HepG2 (cell line): ENCODE measurements around the gene GPX2. TPM values are rescaled to one million over a fixed set of nuclear protein-coding genes. Genes with fewer than 3 reads are reported as not detected.
A peak's percentile ranks its signal among the peaks of the same experiment; 100 is the strongest.

ENCODE experiments used
- CERS6 ChIP-seq: sonication (generic); formaldehyde crosslinking; IDR thresholded peaks from 2 replicates; pipeline ENCODE4 v1.5.0; 2020; ENCODE audit warnings: missing genetic modification reagents
- FIP1L1 ChIP-seq: fragments of 200-400 bp; formaldehyde crosslinking; IDR thresholded peaks from 2 replicates; pipeline ENCODE4 v1.6.1; 2018; ENCODE audit warnings: low read depth, mild to moderate bottlenecking, low read length, moderate library complexity, borderline replicate concordance; ENCODE audit not compliant: insufficient read depth
- GTF2F1 ChIP-seq: fragments of 150-350 bp; IDR thresholded peaks from 2 replicates; pipeline ENCODE4 v1.6.1; 2014; ENCODE audit warnings: low read length
- HOXD1 ChIP-seq: sonication (generic); formaldehyde crosslinking; IDR thresholded peaks from 2 replicates; pipeline ENCODE4 v1.5.0; 2020; ENCODE audit warnings: missing genetic modification reagents
- IRF2 ChIP-seq: IDR thresholded peaks from 2 replicates; pipeline ENCODE4 v1.6.1; 2018; ENCODE audit warnings: missing genetic modification reagents, missing compliant biosample characterization
- MIER2 ChIP-seq: IDR thresholded peaks from 2 replicates; pipeline ENCODE4 v1.6.1; 2016; ENCODE audit warnings: missing biosample characterization, missing genetic modification reagents
- MXD3 ChIP-seq: IDR thresholded peaks from 2 replicates; pipeline ENCODE4 v1.6.1; 2016; ENCODE audit warnings: mild to moderate bottlenecking, missing biosample characterization, missing genetic modification reagents
- NONO ChIP-seq, 2 experiments: fragments of 450-650 bp in 1 of 2; sonication (generic) in 1 of 2; formaldehyde crosslinking in 1 of 2; IDR thresholded peaks in 1 of 2; conservative IDR thresholded peaks in 1 of 2; 2 replicates each; pipeline versions ENCODE4 v1.6.1 to v1.8.0; 2017 to 2022; ENCODE audit warnings: mild to moderate bottlenecking in 1 of 2, missing genetic modification reagents in 1 of 2, moderate library complexity in 1 of 2
- NR2F2 ChIP-seq: IDR thresholded peaks from 2 replicates; pipeline ENCODE4 v1.6.1; 2012; ENCODE audit warnings: low read depth, inconsistent platforms, borderline replicate concordance
- POLR2G ChIP-seq: fragments of 200-400 bp; formaldehyde crosslinking; IDR thresholded peaks from 2 replicates; pipeline ENCODE4 v1.6.1; 2018; ENCODE audit warnings: mild to moderate bottlenecking, low read depth, low read length, moderate library complexity
- SMARCC2 ChIP-seq: fragments of 450-650 bp; IDR thresholded peaks from 2 replicates; pipeline ENCODE4 v1.6.1; 2017; ENCODE audit warnings: antibody characterized with exemption, mild to moderate bottlenecking
- SRSF1 ChIP-seq: fragments of 200-400 bp; formaldehyde crosslinking; optimal IDR thresholded peaks from 2 replicates; pipeline ENCODE3; 2017; ENCODE audit warnings: mild to moderate bottlenecking, low read depth, low read length, moderate library complexity
- TEAD2 ChIP-seq: sonication (generic); formaldehyde crosslinking; IDR thresholded peaks from 2 replicates; pipeline ENCODE4 v1.9.0; 2021; ENCODE audit warnings: missing genetic modification reagents
- TFAP4 ChIP-seq: sonication (generic); IDR thresholded peaks from 2 replicates; pipeline ENCODE4 v1.6.1; 2016; ENCODE audit warnings: low read depth, borderline replicate concordance
- THAP8 ChIP-seq: sonication (generic); formaldehyde crosslinking; IDR thresholded peaks from 2 replicates; pipeline ENCODE4 v1.5.1; 2020; ENCODE audit warnings: missing genetic modification reagents, mild to moderate bottlenecking, borderline replicate concordance
- YEATS2 ChIP-seq: sonication (generic); formaldehyde crosslinking; IDR thresholded peaks from 2 replicates; pipeline ENCODE4 v1.4.0; 2020; ENCODE audit warnings: missing genetic modification reagents, borderline replicate concordance
- ZNF143 ChIP-seq: sonication (generic); formaldehyde crosslinking; IDR thresholded peaks from 2 replicates; pipeline ENCODE4 v1.4.0; 2020; ENCODE audit warnings: missing genetic modification reagents
- ZNF337 ChIP-seq: sonication (generic); formaldehyde crosslinking; IDR thresholded peaks from 2 replicates; pipeline ENCODE4 v1.5.1; 2020; ENCODE audit warnings: missing genetic modification reagents, low read depth, mild to moderate bottlenecking, borderline replicate concordance
- ZNF33B ChIP-seq: sonication (generic); formaldehyde crosslinking; IDR thresholded peaks from 2 replicates; pipeline ENCODE4 v1.5.1; 2020; ENCODE audit warnings: mild to moderate bottlenecking, missing genetic modification reagents
- ZNF567 ChIP-seq: sonication (generic); formaldehyde crosslinking; IDR thresholded peaks from 2 replicates; pipeline ENCODE4 v1.8.1; 2023; ENCODE audit warnings: mild to moderate bottlenecking, missing genetic modification reagents, borderline replicate concordance
- ZNF619 ChIP-seq: sonication (generic); formaldehyde crosslinking; IDR thresholded peaks from 2 replicates; pipeline ENCODE4 v1.4.0; 2020; ENCODE audit warnings: mild to moderate bottlenecking, missing genetic modification reagents
- ZSCAN25 ChIP-seq: sonication (generic); formaldehyde crosslinking; IDR thresholded peaks from 2 replicates; pipeline ENCODE4 v1.8.0; 2022; ENCODE audit warnings: mild to moderate bottlenecking, missing genetic modification reagents
- polyA plus RNA-seq, 8 experiments: library from polyadenylated mRNA; depleted of rRNA in 3 of 8; stranded (reverse) in 7 of 8; unstranded in 1 of 8; fragments of >200 nt; fragmentation: Illumina TruSeq in 4 of 8; extraction: Trizol in 4 of 8; gene quantifications; 2 replicates each; pipeline versions ENCODE4 v1.2.1 to v1.2.3, GENCODE V29; 2011 to 2016; ENCODE audit warnings: low read depth in 4 of 8, missing spikeins in 1 of 8, mixed read lengths in 1 of 8; ENCODE audit not compliant: insufficient read depth in 1 of 8
- total RNA-seq, 5 experiments: library from RNA; depleted of rRNA; stranded (reverse); fragments of >200 nt; fragmentation: Illumina TruSeq; extraction: Trizol; gene quantifications; 2 replicates each; pipeline ENCODE4 v1.2.3, GENCODE V29; 2016; ENCODE audit warnings: low read depth in 1 of 5
- TF ChIP-seq, protein P1 (sequence below): sonication (generic); formaldehyde crosslinking; IDR thresholded peaks from 2 replicates; pipeline ENCODE4 v1.4.0; 2020; ENCODE audit warnings: mild to moderate bottlenecking, missing genetic modification reagents
- TF ChIP-seq, protein P2 (sequence below): sonication (generic); formaldehyde crosslinking; IDR thresholded peaks from 2 replicates; pipeline ENCODE4 v1.5.0; 2020; ENCODE audit warnings: missing genetic modification reagents

The GPX2 gene
- total and polyA plus RNA-seq, 2 of the 13 experiments (the other 11 are each of a cell fraction or from before 2014, with no cell fraction given): 526 to 674 TPM

DNA sequence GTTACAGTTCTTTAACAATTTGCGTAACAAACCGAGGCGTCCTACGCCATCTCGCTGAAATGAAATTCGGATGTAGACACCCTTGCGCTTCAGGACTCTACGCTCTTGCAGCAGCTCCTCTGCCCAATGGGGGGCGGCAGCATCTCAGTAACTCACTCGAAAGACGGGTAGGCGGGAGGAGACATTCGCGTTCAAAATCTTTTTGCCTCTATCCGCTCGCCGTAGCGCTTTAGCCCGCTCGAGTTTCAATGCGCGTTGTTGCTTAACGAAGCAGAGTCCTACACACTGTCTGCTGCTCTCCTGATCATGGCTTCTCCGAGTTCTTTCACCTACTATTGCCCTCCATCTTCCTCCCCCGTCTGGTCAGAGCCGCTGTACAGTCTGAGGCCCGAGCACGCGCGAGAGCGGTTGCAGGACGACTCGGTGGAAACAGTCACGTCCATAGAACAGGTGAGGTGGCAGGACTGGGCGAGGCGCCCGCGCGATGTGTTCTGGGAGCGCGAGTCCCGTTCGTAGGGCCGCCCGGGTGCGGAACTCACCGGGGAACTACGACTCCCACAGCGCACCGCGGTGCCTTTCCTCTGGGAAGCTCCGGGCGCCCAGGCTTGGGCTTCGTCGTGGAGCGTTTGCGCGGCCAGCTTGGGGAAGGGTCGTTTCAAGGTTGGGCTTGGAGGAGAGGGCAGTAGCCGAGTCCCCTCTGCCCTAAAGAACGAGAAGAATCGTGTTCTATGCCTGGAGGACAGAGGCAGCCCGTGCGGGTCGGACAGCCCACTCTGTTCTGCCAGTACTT, 44.3 kb upstream of the GPX2 start, which contains the start of gene FNTB (continued):
- TF ChIP-seq SMARCC2 (no peak), GTF2F1 (no peak), NONO (IDR thresholded peaks at IDR 0.05) (no peak), NONO (CRISPR knock-in tag; conservative IDR thresholded peaks at IDR 0.05) (peak; percentile 98), NR2F2 (peak; percentile 16; the same call in 1 of the 2 replicates), ZNF143 (CRISPR knock-in tag) (peak; percentile 99), YEATS2 (peak; percentile 84; the same call in 1 of the 2 replicates), TFAP4 (peak; percentile 77; the same call in 1 of the 2 replicates), ZNF619 (CRISPR knock-in tag) (peak; percentile 92; the same call in 1 of the 2 replicates), SRSF1 (peak; percentile 83), ZNF33B (CRISPR knock-in tag) (no peak; the same call in 1 of the 2 replicates), FIP1L1 (0 out of 2 replicates have a peak, but pooled peaks have one; percentile 23), POLR2G (peak; percentile 96), MXD3 (CRISPR knock-in tag) (no peak), CERS6 (CRISPR knock-in tag) (no peak), IRF2 (CRISPR knock-in tag) (peak; percentile 77; the same call in 1 of the 2 replicates), TEAD2 (CRISPR knock-in tag) (no peak), ZNF567 (peak; percentile 49; the same call in 1 of the 2 replicates), THAP8 (0 out of 2 replicates have a peak, but pooled peaks have one; percentile 44), HOXD1 (CRISPR knock-in tag) (0 out of 2 replicates have a peak, but pooled peaks have one; percentile 34), ZNF337 (CRISPR knock-in tag) (0 out of 2 replicates have a peak, but pooled peaks have one; percentile 90), MIER2 (CRISPR knock-in tag) (no peak), ZSCAN25 (CRISPR knock-in tag) (peak; percentile 64; the same call in 1 of the 2 replicates)
- TF ChIP-seq, protein P1, sequence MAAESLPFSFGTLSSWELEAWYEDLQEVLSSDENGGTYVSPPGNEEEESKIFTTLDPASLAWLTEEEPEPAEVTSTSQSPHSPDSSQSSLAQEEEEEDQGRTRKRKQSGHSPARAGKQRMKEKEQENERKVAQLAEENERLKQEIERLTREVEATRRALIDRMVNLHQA (CRISPR knock-in tag): no peak
- TF ChIP-seq, protein P2, sequence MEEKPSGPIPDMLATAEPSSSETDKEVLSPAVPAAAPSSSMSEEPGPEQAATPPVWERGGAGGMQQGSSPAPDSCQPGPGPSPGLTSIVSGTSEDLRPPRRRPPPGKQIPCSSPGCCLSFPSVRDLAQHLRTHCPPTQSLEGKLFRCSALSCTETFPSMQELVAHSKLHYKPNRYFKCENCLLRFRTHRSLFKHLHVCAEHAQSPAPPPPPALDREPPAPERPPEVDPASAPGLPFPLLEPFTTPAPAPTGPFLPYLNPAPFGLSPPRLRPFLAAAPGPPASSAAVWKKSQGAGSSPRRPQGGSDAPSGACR (CRISPR knock-in tag): peak; percentile 94; the same call in 1 of the 2 replicates
